Measurements from ENCODE around the gene ECHDC3. TPM values are rescaled to one million over a fixed set of nuclear protein-coding genes. Genes with fewer than 3 reads are reported as not detected.

Gene ECHDC3
- total and polyA plus RNA-seq, 2 of the 8 experiments (the other 6 are each of a cell fraction or from before 2014, with no cell fraction given), result 15.6 to 19.9 TPM

- H3K9me3 ChIP-seq (ENCODE audit: insufficient read depth in 2 of 2, low read depth in 1 of 2, low read length in 1 of 2), result peaks cover 0 to 6% of the 10 kb centered on the region in 2 experiments; a peak in 1 of 4 replicates
- H2BK12ac ChIP-seq (ENCODE audit: low read depth, low read length), result no peak overlapping the region
- H4K91ac ChIP-seq (replicated peaks; ENCODE audit: insufficient read length, low read length), result no peak overlapping the region
- 90% methylated on average over 2 of the region's 2 CpGs; no CpG with 5 or more reads in 1 of the 2 experiments for WGBS, 2 experiments (ENCODE audit: extremely low coverage in 1 of 2, insufficient coverage in 1 of 2, insufficient read length in 1 of 2, insufficient replicate concordance in 2 of 2, low coverage in 1 of 2, low lambda C conversion rate in 2 of 2, missing lambda C conversion rate in 1 of 2)
- H3K18ac ChIP-seq (ENCODE audit: extremely low read depth, low read length), result no peak overlapping the region
- ChIA-PET CTCF (ENCODE audit: partially characterized antibody) (interaction anchor here (1.2 to 2.5 kb wide), 3 partner anchors 9 to 197 kb away, joined by 3 to 12 read pairs (median 8); no protein-coding TSS in a partner anchor), POLR2A (ENCODE audit: partially characterized antibody) (no interaction called here)
- H4K20me1 ChIP-seq (replicated peaks in 1 of 2; ENCODE audit: control insufficient read depth in 1 of 2, insufficient read depth in 2 of 2, low read length in 2 of 2), result no peaks in the 10 kb centered on the region
- H3K23me2 ChIP-seq (ENCODE audit: low read depth, low read length), result no peaks in the 10 kb centered on the region
- H3K27me3 ChIP-seq (replicated peaks in 1 of 4; ENCODE audit: control insufficient read depth in 3 of 4, extremely low read depth in 1 of 4, insufficient read depth in 3 of 4, low read length in 3 of 4), result no peaks in the 10 kb centered on the region
- H3K4ac ChIP-seq (replicated peaks; ENCODE audit: insufficient read length, low read depth, low read length), result no peak overlapping the region
- no peak overlapping the region for H4K5ac ChIP-seq (ENCODE audit: insufficient read length, low read depth, low read length)
- no peak overlapping the region for H2BK20ac ChIP-seq (ENCODE audit: low read length)
- H2BK120ac ChIP-seq (replicated peaks; ENCODE audit: low read depth, low read length), result no peak overlapping the region
- no peak for FAIRE-seq
- H3K4me3 ChIP-seq (ENCODE audit: extremely low read depth in 1 of 4, insufficient read depth in 2 of 4, low read depth in 3 of 4, low read length in 4 of 4), result no peak overlapping the region
- no peak overlapping the region for H3K4me2 ChIP-seq (ENCODE audit: insufficient read depth in 1 of 2, low read depth in 2 of 2, low read length in 2 of 2)
- H3K9ac ChIP-seq (replicated peaks in 1 of 4; ENCODE audit: extremely low read depth in 1 of 4, low read depth in 3 of 4, low read length in 3 of 4), result no peak overlapping the region
- no peak overlapping the region for H2BK5ac ChIP-seq (ENCODE audit: low read depth, low read length)
- no peaks in the 10 kb centered on the region for H3K79me1 ChIP-seq (ENCODE audit: low read depth, low read length)
- no peak overlapping the region for H3K23ac ChIP-seq (ENCODE audit: insufficient read length)
- H4K8ac ChIP-seq (ENCODE audit: extremely low read depth, insufficient read depth, low read length), result no peak overlapping the region
- H3K4me1 ChIP-seq (replicated peaks in 1 of 4; ENCODE audit: control insufficient read depth in 3 of 4, insufficient read depth in 4 of 4, low read length in 3 of 4), result no peaks in the 10 kb centered on the region
- no peak overlapping the region for H3K14ac ChIP-seq (ENCODE audit: insufficient read length)
- no peak overlapping the region for H3K27ac ChIP-seq (ENCODE audit: low read depth, low read length)
- no peak for DNase-seq (ENCODE audit: low read depth in 1 of 2, low spot score in 2 of 2)
- H3K36me3 ChIP-seq (ENCODE audit: control insufficient read depth in 2 of 4, insufficient read depth in 4 of 4, low read length in 3 of 4), result no peaks in the 10 kb centered on the region
- no peaks in the 10 kb centered on the region for H3K79me2 ChIP-seq (ENCODE audit: control insufficient read depth in 1 of 2, insufficient read depth in 2 of 2, low read length in 2 of 2)
- no peak overlapping the region for H2AFZ ChIP-seq (ENCODE audit: low read length)
- H3K56ac ChIP-seq (replicated peaks; ENCODE audit: insufficient read length, low read depth, low read length), result no peak overlapping the region
- H2AK5ac ChIP-seq (ENCODE audit: low read depth, low read length), result no peak overlapping the region
- no peak overlapping the region for H2BK15ac ChIP-seq (ENCODE audit: low read length)
- no peak for TF ChIP-seq ASH2L (IDR thresholded peaks at IDR 0.05; ENCODE audit: low read length)
- no peak for TF ChIP-seq NANOG (IDR thresholded peaks at IDR 0.05; ENCODE audit: insufficient read depth, low read depth, low read length, poor library complexity, severe bottlenecking)
These were observed 47.1 kb downstream of the ECHDC3 start for GRCh38 chr10:11789306-11789705.

Data from H1 (cell line).